RWPE1 (cell line): ENCODE data around the gene RAB22A.

ENCODE experiments used
- CTCF ChIA-PET: fragments of 350-600 bp; sonication (Branson Sonifier 250); formaldehyde crosslinking; extraction: SDS; loops from one replicate; lab custom pipeline; 2021; lab: Yijun Ruan, JAX
- POLR2A ChIA-PET: fragments of 400-600 bp; formaldehyde crosslinking; extraction: SDS; loops from one replicate; lab custom pipeline; 2020; ENCODE audit warnings: antibody characterized with exemption; ENCODE audit not compliant: low non-redundant PET; lab: Yijun Ruan, JAX
- DNase-seq: peaks from one replicate; pipeline ENCODE4 v3.0.0; 2012; ENCODE audit warnings: low spot score
- H3K27ac ChIP-seq: fragments of 450-650 bp; 2 replicates; pipeline ENCODE4 v1.5.1; 2017
- TF ChIP-seq, protein P1 (sequence below): fragments of 450-650 bp; conservative IDR thresholded peaks from 2 replicates; pipeline ENCODE4 v1.5.1; 2017; ENCODE audit warnings: low read depth, mild to moderate bottlenecking

RAB22A gene

DNA sequence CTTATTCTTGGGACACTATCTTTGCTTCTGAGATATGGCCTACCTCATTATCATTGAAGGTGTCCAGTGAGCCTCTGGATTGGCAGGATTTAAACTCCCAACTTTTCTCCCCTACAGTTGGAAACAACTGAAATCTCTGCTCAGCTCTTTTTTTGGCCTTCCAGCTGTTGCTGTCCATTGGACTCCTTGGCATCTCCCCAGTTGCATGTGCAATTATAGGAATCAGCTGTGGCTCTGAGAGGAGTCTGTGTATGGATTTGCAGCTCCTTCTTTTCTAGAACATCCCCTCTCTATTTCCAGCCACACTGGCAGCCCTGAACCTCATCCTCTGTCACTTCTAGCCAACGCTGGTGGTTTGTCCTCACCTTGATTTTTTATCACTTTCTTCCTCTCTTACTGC is 21.2 kb downstream of the RAB22A start:
- ChIA-PET POLR2A (interaction anchor here (0.5 kb wide), 1 partner anchor 13 kb away, joined by 3 read pairs; no protein-coding TSS in a partner anchor), CTCF (interaction anchor here (0.6 kb wide), 1 partner anchor 244 kb away, joined by 3 read pairs; no protein-coding TSS in a partner anchor)
- TF ChIP-seq, protein P1, sequence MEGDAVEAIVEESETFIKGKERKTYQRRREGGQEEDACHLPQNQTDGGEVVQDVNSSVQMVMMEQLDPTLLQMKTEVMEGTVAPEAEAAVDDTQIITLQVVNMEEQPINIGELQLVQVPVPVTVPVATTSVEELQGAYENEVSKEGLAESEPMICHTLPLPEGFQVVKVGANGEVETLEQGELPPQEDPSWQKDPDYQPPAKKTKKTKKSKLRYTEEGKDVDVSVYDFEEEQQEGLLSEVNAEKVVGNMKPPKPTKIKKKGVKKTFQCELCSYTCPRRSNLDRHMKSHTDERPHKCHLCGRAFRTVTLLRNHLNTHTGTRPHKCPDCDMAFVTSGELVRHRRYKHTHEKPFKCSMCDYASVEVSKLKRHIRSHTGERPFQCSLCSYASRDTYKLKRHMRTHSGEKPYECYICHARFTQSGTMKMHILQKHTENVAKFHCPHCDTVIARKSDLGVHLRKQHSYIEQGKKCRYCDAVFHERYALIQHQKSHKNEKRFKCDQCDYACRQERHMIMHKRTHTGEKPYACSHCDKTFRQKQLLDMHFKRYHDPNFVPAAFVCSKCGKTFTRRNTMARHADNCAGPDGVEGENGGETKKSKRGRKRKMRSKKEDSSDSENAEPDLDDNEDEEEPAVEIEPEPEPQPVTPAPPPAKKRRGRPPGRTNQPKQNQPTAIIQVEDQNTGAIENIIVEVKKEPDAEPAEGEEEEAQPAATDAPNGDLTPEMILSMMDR, result no peak
- DNase-seq, result no peak
- H3K27ac ChIP-seq, result no peak overlapping the region

DNA sequence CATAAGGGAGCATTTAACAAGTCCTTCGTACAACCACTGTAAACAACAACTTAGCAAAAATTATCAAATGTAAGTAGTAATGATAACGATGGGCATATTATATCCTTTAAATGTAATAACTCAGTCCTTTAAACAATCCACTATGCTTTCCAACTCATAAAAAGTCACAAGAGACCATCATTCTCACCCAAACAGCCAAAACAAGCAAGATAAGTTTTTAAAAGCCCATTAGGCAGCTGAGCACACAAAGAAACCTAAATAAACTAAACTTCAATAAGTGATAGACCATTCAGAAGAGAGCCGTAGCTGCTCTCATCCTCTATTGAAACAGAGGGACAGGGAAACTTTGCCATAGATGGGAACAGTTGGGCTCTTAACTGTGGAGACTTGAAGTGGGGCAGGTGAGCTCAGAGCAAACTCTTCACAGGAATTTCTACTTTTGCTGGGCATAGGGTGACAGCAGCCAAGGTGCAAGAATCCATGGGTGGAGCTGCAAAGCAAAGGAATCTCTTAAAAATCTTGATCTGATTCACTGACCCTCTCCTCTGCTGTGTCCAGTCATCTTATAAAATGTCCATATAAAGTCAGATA is 22.5 kb downstream of the RAB22A start:
- TF ChIP-seq, protein P1, result no peak
- DNase-seq, result no peak
- ChIA-PET CTCF (interaction anchor here (0.7 to 0.8 kb wide), 2 partner anchors 9 to 24 kb away, joined by 3 to 4 read pairs; no protein-coding TSS in a partner anchor), POLR2A (no interaction called here)
- no peak overlapping the region for H3K27ac ChIP-seq

DNA sequence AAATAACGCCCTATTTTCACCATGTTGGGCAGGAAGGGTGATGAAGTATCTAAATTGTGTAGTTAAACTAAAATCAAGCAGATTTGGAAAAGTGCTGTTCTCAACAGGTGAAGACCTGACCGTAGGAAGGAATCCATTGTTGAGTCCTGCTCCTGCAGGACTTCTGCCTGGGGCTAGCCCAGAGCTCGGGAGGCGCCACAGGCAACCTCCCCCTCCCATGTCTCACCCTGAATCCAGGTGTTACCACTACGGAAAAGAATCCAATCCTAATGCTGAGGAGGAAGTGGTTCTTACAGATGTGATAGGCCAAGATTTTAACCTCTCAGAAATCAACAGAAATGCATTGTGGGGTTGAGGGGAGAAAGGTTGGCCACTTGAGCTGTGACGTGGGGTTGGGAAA is 30.2 kb downstream of the RAB22A start:
- no peak for DNase-seq
- H3K27ac ChIP-seq, result peak overlapping the region; percentile 34
- ChIA-PET CTCF (interaction anchor here (1.1 kb wide), 1 partner anchor 9 kb away, joined by 3 read pairs; no protein-coding TSS in a partner anchor), POLR2A (interaction anchor here (0.5 kb wide), 1 partner anchor 132 kb away, joined by 3 read pairs; no protein-coding TSS in a partner anchor)
- TF ChIP-seq, protein P1, result no peak

DNA sequence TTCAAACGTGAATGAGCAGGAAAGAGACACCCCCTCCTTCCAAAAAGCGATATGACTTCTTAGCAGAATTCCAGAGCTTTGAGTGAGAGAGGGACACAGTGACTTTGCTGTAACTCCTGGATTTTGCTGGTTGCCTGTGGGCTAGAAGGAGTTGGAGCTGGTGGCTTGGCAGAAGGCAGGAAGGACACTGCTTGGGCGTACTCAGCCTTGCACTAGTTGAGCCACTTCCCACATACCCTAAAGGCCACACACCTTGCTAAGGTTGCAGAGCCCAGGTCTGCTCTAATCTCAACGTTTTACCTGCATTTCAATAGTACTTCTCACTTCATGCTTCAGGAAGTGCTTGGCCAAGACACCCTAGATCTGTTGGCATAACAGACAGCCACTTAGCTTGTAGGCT is 30.6 kb downstream of the RAB22A start:
- DNase-seq, result no peak
- POLR2A ChIA-PET, result interaction anchor here (0.5 kb wide), 1 partner anchor 133 kb away, joined by 3 read pairs; no protein-coding TSS in a partner anchor
- CTCF ChIA-PET, result interaction anchor here (1.1 kb wide), 1 partner anchor 9 kb away, joined by 3 read pairs; no protein-coding TSS in a partner anchor
- H3K27ac ChIP-seq, result peak overlapping the region; percentile 34
- TF ChIP-seq, protein P1, result no peak

DNA sequence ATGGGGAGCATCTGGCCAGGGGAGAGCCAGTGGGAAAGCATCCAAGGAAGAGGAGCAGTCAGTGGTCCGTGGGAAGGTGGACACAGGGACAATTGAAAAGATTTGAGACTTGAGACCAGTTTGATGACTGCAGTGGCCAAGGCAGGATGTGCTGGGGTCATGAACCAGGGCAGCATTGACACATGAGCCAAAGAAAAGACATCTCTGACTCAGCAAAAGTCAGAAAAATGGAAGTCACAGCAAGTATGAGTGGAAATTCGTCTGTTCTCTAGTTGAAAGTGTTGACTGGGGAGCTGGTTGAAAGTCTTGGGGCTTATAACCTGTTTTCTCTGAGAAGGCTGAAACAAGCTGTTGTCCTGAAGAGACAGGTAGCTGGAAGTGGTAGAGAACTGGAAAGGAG is 31.3 kb downstream of the RAB22A start:
- no peak for DNase-seq
- ChIA-PET POLR2A (no interaction called here), CTCF (interaction anchor here (0.6 kb wide), 1 partner anchor 30 kb away, joined by 4 read pairs; no protein-coding TSS in a partner anchor)
- peak overlapping the region; percentile 72 for H3K27ac ChIP-seq
- TF ChIP-seq, protein P1, result no peak

DNA sequence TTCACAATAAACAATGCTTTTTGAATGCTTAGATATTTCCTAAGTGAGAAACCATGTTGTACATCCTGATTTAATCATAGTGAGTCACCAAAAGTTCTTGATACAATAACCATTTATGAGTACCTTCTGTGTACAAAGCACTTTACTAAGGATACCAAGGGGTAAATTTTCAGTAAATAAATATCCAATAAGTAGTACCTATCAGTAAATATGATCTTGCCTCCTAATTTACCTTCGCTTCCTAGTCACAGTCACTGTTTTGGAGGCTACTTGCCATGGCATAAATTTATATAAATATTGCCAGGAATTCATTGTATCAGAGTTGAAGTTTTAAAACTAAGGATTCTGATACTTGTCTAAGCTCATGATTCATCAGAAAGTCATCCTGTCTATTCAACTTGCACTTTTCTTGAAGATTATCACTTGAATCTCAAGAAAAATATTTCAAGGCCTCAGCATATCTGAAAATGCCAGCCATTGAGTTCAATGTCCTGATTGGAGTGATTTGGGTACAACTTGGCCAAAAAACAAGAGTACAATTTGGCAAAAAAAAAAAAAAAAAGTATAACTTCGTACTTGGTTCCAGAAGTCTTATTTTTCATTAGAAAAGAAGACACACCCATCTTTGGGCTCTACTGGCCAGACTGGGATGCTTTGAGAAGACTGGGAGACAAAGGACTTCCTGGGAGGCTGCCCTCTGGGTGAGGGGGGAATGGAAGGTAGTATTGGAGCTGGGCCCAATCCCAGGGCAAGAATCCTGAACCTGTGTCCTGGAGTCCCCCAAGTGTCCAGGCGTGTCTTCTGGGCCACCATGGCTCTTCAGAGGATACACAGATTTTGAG is 32.8 kb downstream of the RAB22A start:
- CTCF ChIA-PET, result interaction anchor here (0.7 kb wide), 1 partner anchor 112 kb away, joined by 3 read pairs; no protein-coding TSS in a partner anchor
- TF ChIP-seq, protein P1, result no peak
- peak overlapping the region; percentile 81 for H3K27ac ChIP-seq
- POLR2A ChIA-PET, result interaction anchor here (0.7 kb wide), 1 partner anchor 124 kb away, joined by 5 read pairs; no protein-coding TSS in a partner anchor
- peak; percentile 94 for DNase-seq
